K562 (cell line): ENCODE data around the gene PDZRN4. TPM values are rescaled to one million over a fixed set of nuclear protein-coding genes. Genes with fewer than 3 reads are reported as not detected.

Experiments
- ATAC-seq: fragments of 200-7000 bp; cut with Tn5 transposase; 3 replicates; pipeline ENCODE4 v1.9.1; 2020; ENCODE audit warnings: moderate library complexity
- BruUV-seq: library from RNA; stranded (reverse); fragments of 400-500 nt; replicated peaks from 2 replicates; lab custom pipeline; 2021; lab: Mats Ljungman, UMichigan
- CTCF ChIA-PET: fragments of 300-600 bp; formaldehyde crosslinking; extraction: SDS; loops from one replicate; lab custom pipeline; 2021; ENCODE audit warnings: low intra/inter-chr PET ratio; lab: Yijun Ruan, JAX
- POLR2A ChIA-PET: fragments of 300-600, 350-650 bp; sonication (Branson Sonifier 250); formaldehyde crosslinking; extraction: SDS; loops from one replicate; lab custom pipeline; 2021; ENCODE audit warnings: antibody characterized with exemption, inconsistent platforms; lab: Yijun Ruan, JAX
- DNase-seq, 4 experiments: peaks; one replicate each; pipeline versions ENCODE4 v3.0.0 to v3.0.0-alpha.2; 2011 to 2018; ENCODE audit warnings: low spot score in 3 of 4, mixed read lengths in 3 of 4; ENCODE audit errors: extremely low read depth in 1 of 4
- FAIRE-seq: peaks from 2 replicates; lab custom pipeline; 2011; peaks lifted over from hg19 to GRCh38; lab: Jason Lieb, UNC
- H2AFZ ChIP-seq: 2 replicates; pipeline ENCODE4 v1.6.0; 2011; ENCODE audit warnings: low read depth, low read length, control low read depth, inconsistent platforms
- H3K27ac ChIP-seq: fragments of 200-600 bp; 3 replicates; pipeline ENCODE4 v1.8.0; 2011; ENCODE audit warnings: low read depth, mild to moderate bottlenecking, control low read depth, inconsistent platforms, low read length, moderate library complexity, mixed read lengths; ENCODE audit errors: extremely low read depth
- H3K27me3 ChIP-seq, 2 experiments: fragments of 300-600 bp in 1 of 2; 2 replicates in 1 of 2; 3 replicates in 1 of 2; pipeline versions ENCODE4 v1.6.0 to v1.8.0; 2011; ENCODE audit warnings: inconsistent platforms in 2 of 2, low read length in 2 of 2, mild to moderate bottlenecking in 1 of 2, mixed read lengths in 1 of 2, moderate library complexity in 1 of 2; ENCODE audit not compliant: control insufficient read depth in 2 of 2, insufficient read depth in 2 of 2
- H3K36me3 ChIP-seq: fragments of 300-600 bp; 3 replicates; pipeline ENCODE4 v1.8.0; 2011; ENCODE audit warnings: mild to moderate bottlenecking, low read length, inconsistent platforms; ENCODE audit not compliant: control insufficient read depth, insufficient read depth
- H3K4me1 ChIP-seq, 2 experiments: fragments of 200-600 bp in 1 of 2; replicated peaks in 1 of 2; 2 replicates in 1 of 2; 3 replicates in 1 of 2; pipeline versions ENCODE4 v1.5.1 to v1.8.0; 2011; ENCODE audit warnings: inconsistent platforms in 2 of 2, low read length in 2 of 2, mild to moderate bottlenecking in 1 of 2, mixed read lengths in 1 of 2, moderate library complexity in 1 of 2; ENCODE audit not compliant: control insufficient read depth in 2 of 2, insufficient read depth in 2 of 2
- H3K4me2 ChIP-seq: 2 replicates; pipeline ENCODE4 v1.6.1; 2011; ENCODE audit warnings: low read length, control low read depth, inconsistent platforms, mixed read lengths; ENCODE audit not compliant: insufficient read depth
- H3K4me3 ChIP-seq: fragments of 200-600 bp; sonication (generic), shearing (Covaris generic); 2 replicates; pipeline ENCODE4 v1.5.1; 2016; ENCODE audit warnings: control low read depth, inconsistent platforms
- H3K79me2 ChIP-seq: fragments of 200-600 bp; 3 replicates; pipeline ENCODE4 v1.8.0; 2011; ENCODE audit warnings: low read length, inconsistent platforms; ENCODE audit not compliant: control insufficient read depth, insufficient read depth
- H3K9ac ChIP-seq, 2 experiments: 2 replicates each; pipeline versions ENCODE4 v1.6.0 to v1.6.1; 2011; ENCODE audit warnings: low read depth in 2 of 2, low read length in 2 of 2, control low read depth in 1 of 2, inconsistent platforms in 1 of 2, mild to moderate bottlenecking in 1 of 2, mixed read lengths in 1 of 2; ENCODE audit not compliant: insufficient read depth in 1 of 2
- H3K9me1 ChIP-seq: one replicate; pipeline ENCODE4 v1.6.0; 2011; ENCODE audit warnings: inconsistent platforms, mild to moderate bottlenecking, low read length, moderate library complexity; ENCODE audit not compliant: control insufficient read depth, insufficient read depth
- H3K9me3 ChIP-seq: replicated peaks from 2 replicates; pipeline ENCODE4 v1.5.1; 2011; ENCODE audit warnings: low read depth, low read length, inconsistent platforms; ENCODE audit not compliant: control insufficient read depth, insufficient read depth
- H4K20me1 ChIP-seq: replicated peaks from 2 replicates; pipeline ENCODE4 v1.6.1; 2011; ENCODE audit warnings: low read length, inconsistent platforms, mixed read lengths; ENCODE audit not compliant: control insufficient read depth, insufficient read depth
- ASH1L ChIP-seq: fragments of 450-650 bp; IDR thresholded peaks from 2 replicates; pipeline ENCODE4 v1.6.1; 2018; ENCODE audit warnings: borderline replicate concordance, mild to moderate bottlenecking, low read depth; ENCODE audit not compliant: partially characterized antibody
- GATAD2A ChIP-seq: fragments of 450-650 bp; IDR thresholded peaks from 2 replicates; pipeline ENCODE4 v1.6.1; 2017
- MAZ ChIP-seq, 2 experiments: fragments of 450-650 bp in 1 of 2; sonication (generic) in 1 of 2; formaldehyde crosslinking; IDR thresholded peaks in 1 of 2; conservative IDR thresholded peaks in 1 of 2; 2 replicates each; pipeline versions ENCODE4 v1.4.0 to v1.5.0; 2020; ENCODE audit warnings: mild to moderate bottlenecking in 1 of 2, missing genetic modification reagents in 1 of 2
- MECOM ChIP-seq: fragments of 250-450 bp; sonication (Bioruptor Pico); IDR thresholded peaks from 2 replicates; pipeline ENCODE4 v1.8.0; 2022; ENCODE audit warnings: inconsistent platforms
- MTA2 ChIP-seq: fragments of 450-650 bp; IDR thresholded peaks from 2 replicates; pipeline ENCODE4 v1.6.1; 2016; ENCODE audit warnings: low read depth
- NR2C2 ChIP-seq, 2 experiments: fragments of 200-800 bp in 1 of 2; sonication (Bioruptor generic) in 1 of 2; sonication (generic) in 1 of 2; formaldehyde crosslinking in 1 of 2; IDR thresholded peaks; 2 replicates each; pipeline versions ENCODE4 v1.6.1 to v1.8.0; 2016 to 2022; ENCODE audit warnings: mild to moderate bottlenecking in 1 of 2, missing compliant biosample characterization in 1 of 2, missing genetic modification characterization in 1 of 2, missing genetic modification reagents in 1 of 2
- NR2F6 ChIP-seq: fragments of 450-650 bp; formaldehyde crosslinking; IDR thresholded peaks from 2 replicates; pipeline ENCODE4 v1.4.0; 2020; ENCODE audit warnings: mild to moderate bottlenecking
- POLR2A ChIP-seq: fragments of 450-650 bp; conservative IDR thresholded peaks from 2 replicates; pipeline ENCODE4 v1.6.1; 2016
- SRSF1 ChIP-seq: fragments of 200-400 bp; formaldehyde crosslinking; IDR thresholded peaks from 2 replicates; pipeline ENCODE4 v1.6.1; 2017; ENCODE audit warnings: mild to moderate bottlenecking, low read depth, low read length, moderate library complexity
- TAF1 ChIP-seq: IDR thresholded peaks from 2 replicates; pipeline ENCODE4 v1.6.1; 2011; ENCODE audit warnings: mild to moderate bottlenecking, low read length, moderate library complexity; ENCODE audit not compliant: insufficient read depth, control insufficient read depth, severe bottlenecking; ENCODE audit errors: extremely low read depth
- ZBTB17 ChIP-seq: fragments of 450-650 bp; formaldehyde crosslinking; IDR thresholded peaks from 2 replicates; pipeline ENCODE4 v1.4.0; 2020; ENCODE audit warnings: mild to moderate bottlenecking
- ZFP1 ChIP-seq: fragments of 450-650 bp; formaldehyde crosslinking; IDR thresholded peaks from 2 replicates; pipeline ENCODE4 v1.4.0; 2020; ENCODE audit warnings: mild to moderate bottlenecking, mixed read lengths
- ZNF584 ChIP-seq: fragments of 200-800 bp; sonication (Bioruptor generic); IDR thresholded peaks from 2 replicates; pipeline ENCODE4 v1.6.1; 2016; ENCODE audit warnings: low read depth, mild to moderate bottlenecking, missing genetic modification characterization, missing compliant biosample characterization
- ZNF668 ChIP-seq: fragments of 250-450 bp; sonication (Bioruptor Pico); IDR thresholded peaks from 2 replicates; pipeline ENCODE4 v1.8.0; 2022; ENCODE audit warnings: mild to moderate bottlenecking, inconsistent platforms
- ZNF707 ChIP-seq: fragments of 250-450 bp; sonication (Bioruptor Pico); conservative IDR thresholded peaks from 2 replicates; pipeline ENCODE4 v1.8.0; 2022; ENCODE audit warnings: inconsistent platforms, mild to moderate bottlenecking, moderate library complexity
- WGBS: fragments of 100-300 bp; shearing (Covaris generic); methylation state at CpG from one replicate; pipeline ENCODE4 v1.1.6; 2016; ENCODE audit warnings: low coverage, mixed read lengths; ENCODE audit not compliant: insufficient coverage; ENCODE audit errors: missing lambda C conversion rate; 5-methylcytosine and 5-hydroxymethylcytosine counted together
- in situ Hi-C: fragments of 300-500 bp; cut with MboI; formaldehyde crosslinking; loops from 4 replicates; pipeline ENCODE4 v1.15.0; 2018; ENCODE audit warnings: inconsistent platforms, mixed read lengths
- intact Hi-C: fragments of 100-400 bp; cut with micrococcal nuclease; formaldehyde crosslinking; loops from 2 replicates; pipeline ENCODE4 v1.14.2; 2022
- polyA plus RNA-seq, 8 experiments: library from polyadenylated mRNA; depleted of rRNA in 4 of 8; stranded (reverse) in 5 of 8; unstranded in 3 of 8; fragments of >200 nt; fragmentation: Nextera tagmentation in 2 of 8; fragmentation: Illumina TruSeq in 1 of 8; extraction: Ambion mirVana in 2 of 8; extraction: Trizol in 1 of 8; gene quantifications; 2 replicates each; pipeline versions ENCODE4 v1.2.1 to v1.2.3, GENCODE V29; 2011 to 2014; ENCODE audit warnings: inconsistent platforms in 1 of 8, missing spikeins in 1 of 8
- total RNA-seq, 7 experiments: library from RNA; depleted of rRNA in 6 of 7; stranded (reverse); fragments of >200 nt in 6 of 7; fragmentation: Illumina TruSeq in 2 of 7; extraction: Trizol in 2 of 7; gene quantifications; 2 replicates each; pipeline versions ENCODE4 v1.2.1 to v1.2.3, GENCODE V29; 2011 to 2021; ENCODE audit warnings: low replicate concordance in 1 of 7
- TF ChIP-seq, protein P1 (sequence below): fragments of 250-450 bp; sonication (Bioruptor Pico); IDR thresholded peaks from 2 replicates; pipeline ENCODE4 v1.5.0; 2020; ENCODE audit warnings: mild to moderate bottlenecking
- TF ChIP-seq, protein P2 (sequence below): fragments of 250-450 bp; sonication (Bioruptor Pico); IDR thresholded peaks from 2 replicates; pipeline ENCODE4 v1.8.0; 2021; ENCODE audit warnings: borderline replicate concordance, mild to moderate bottlenecking, moderate library complexity; ENCODE audit not compliant: poor library complexity, severe bottlenecking

PDZRN4 gene
- total and polyA plus RNA-seq, 9 of the 15 experiments (the other 6 are each of a cell fraction or from before 2014, with no cell fraction given) = not detected

DNA sequence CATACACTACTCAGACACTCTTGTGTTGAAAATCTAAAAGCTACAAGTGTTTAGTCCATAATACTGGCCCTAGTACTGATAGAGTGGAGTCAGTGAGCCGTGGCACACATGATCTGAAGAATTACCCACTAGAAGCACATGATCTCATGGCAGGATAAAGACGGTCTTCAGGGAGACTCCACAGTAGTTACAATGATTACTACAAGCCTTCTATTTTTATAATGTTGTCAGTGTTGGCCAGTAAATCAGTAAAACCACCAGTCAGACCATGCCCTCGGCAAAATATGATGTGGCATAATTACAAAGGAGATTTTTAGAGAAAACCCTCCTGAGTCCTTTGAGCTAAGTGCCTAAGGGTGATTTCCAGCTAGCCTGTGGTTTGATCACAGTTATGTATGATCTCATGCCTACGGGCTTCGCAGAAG lies 114.9 kb downstream of the PDZRN4 start:
- ChIA-PET POLR2A (no interaction called here), CTCF (no interaction called here)
- no peaks in the 10 kb centered on the region for H4K20me1 ChIP-seq

More for the DNA sequence above, 114.9 kb downstream of the PDZRN4 start:
- no peak overlapping the region for H3K27ac ChIP-seq
- H3K4me2 ChIP-seq = no peak overlapping the region
- TF ChIP-seq MECOM (CRISPR knock-in tag) (no peak), ZNF584 (CRISPR knock-in tag) (no peak), TAF1 (no peak), NR2F6 (CRISPR knock-in tag) (no peak), ZNF707 (CRISPR knock-in tag) (no peak), ASH1L (no peak), ZNF668 (no peak), NR2C2 (CRISPR knock-in tag; IDR thresholded peaks at IDR 0.05) (no peak), NR2C2 (tag; IDR thresholded peaks at IDR 0.05) (no peak), MTA2 (no peak), MAZ (CRISPR knock-in tag; conservative IDR thresholded peaks at IDR 0.05 in 1 of 2, IDR thresholded peaks at IDR 0.05 in 1 of 2) (no peak), GATAD2A (no peak), SRSF1 (no peak), ZFP1 (no peak), POLR2A (no peak), ZBTB17 (CRISPR knock-in tag) (no peak)
- TF ChIP-seq, protein P1, sequence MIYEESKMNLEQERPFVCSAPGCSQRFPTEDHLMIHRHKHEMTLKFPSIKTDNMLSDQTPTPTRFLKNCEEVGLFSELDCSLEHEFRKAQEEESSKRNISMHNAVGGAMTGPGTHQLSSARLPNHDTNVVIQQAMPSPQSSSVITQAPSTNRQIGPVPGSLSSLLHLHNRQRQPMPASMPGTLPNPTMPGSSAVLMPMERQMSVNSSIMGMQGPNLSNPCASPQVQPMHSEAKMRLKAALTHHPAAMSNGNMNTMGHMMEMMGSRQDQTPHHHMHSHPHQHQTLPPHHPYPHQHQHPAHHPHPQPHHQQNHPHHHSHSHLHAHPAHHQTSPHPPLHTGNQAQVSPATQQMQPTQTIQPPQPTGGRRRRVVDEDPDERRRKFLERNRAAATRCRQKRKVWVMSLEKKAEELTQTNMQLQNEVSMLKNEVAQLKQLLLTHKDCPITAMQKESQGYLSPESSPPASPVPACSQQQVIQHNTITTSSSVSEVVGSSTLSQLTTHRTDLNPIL (CRISPR knock-in tag) = no peak
- TF ChIP-seq, protein P2, sequence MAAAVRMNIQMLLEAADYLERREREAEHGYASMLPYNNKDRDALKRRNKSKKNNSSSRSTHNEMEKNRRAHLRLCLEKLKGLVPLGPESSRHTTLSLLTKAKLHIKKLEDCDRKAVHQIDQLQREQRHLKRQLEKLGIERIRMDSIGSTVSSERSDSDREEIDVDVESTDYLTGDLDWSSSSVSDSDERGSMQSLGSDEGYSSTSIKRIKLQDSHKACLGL = no peak
- TF ChIP-seq, all 486 proteins: peak for 0
- Histone ChIP-seq H2AFZ (no peak overlapping the region), H3K27me3 (no peaks in the 10 kb centered on the region), H3K79me2 (no peaks in the 10 kb centered on the region), H3K4me1 (no peaks in the 10 kb centered on the region), H3K4me3 (no peak overlapping the region), H3K9me1 (no peaks in the 10 kb centered on the region), H3K9ac (no peak overlapping the region), H3K36me3 (no peaks in the 10 kb centered on the region), H3K9me3 (no peaks in the 10 kb centered on the region; the same call in 1 of the 2 replicates)
- FAIRE-seq (no peak), DNase-seq (no peak), ATAC-seq (no peak)
- in situ Hi-C loops (no loop called here), intact Hi-C loops (no loop called here)
- no TSS peak for BruUV-seq
- WGBS = 1% methylated on average over 5 of the region's 5 CpGs
